T-helper 2 cell treated with Interferon-gamma antibody and Interleukin-4, amounts not matched to agents 5 μg/mL and 100 μg/mL, for 36 hours (primary cell): Measurements from ENCODE around the gene PTPRN2.

ENCODE experiments used
- DNase-seq: peaks from one replicate; pipeline ENCODE4 v3.0.0; 2021; ENCODE audit warnings: low spot score
- H3K27ac Mint-ChIP-seq: one replicate; pipeline ENCODE4 v1.8.0; 2021; ENCODE audit warnings: mild to moderate bottlenecking, mixed read lengths
- H3K27me3 Mint-ChIP-seq: one replicate; pipeline ENCODE4 v1.8.0; 2021; ENCODE audit warnings: low read depth, mixed read lengths
- H3K36me3 Mint-ChIP-seq: one replicate; pipeline ENCODE4 v1.8.0; 2021; ENCODE audit warnings: low read depth, mixed read lengths
- H3K4me1 Mint-ChIP-seq: one replicate; pipeline ENCODE4 v1.8.0; 2021; ENCODE audit warnings: low read depth, mixed read lengths
- H3K4me3 Mint-ChIP-seq: one replicate; pipeline ENCODE4 v1.8.0; 2022; ENCODE audit warnings: mild to moderate bottlenecking, moderate library complexity, mixed read lengths
- H3K9me3 Mint-ChIP-seq: one replicate; pipeline ENCODE4 v1.8.0; 2021; ENCODE audit warnings: mixed read lengths

Gene PTPRN2

DNA sequence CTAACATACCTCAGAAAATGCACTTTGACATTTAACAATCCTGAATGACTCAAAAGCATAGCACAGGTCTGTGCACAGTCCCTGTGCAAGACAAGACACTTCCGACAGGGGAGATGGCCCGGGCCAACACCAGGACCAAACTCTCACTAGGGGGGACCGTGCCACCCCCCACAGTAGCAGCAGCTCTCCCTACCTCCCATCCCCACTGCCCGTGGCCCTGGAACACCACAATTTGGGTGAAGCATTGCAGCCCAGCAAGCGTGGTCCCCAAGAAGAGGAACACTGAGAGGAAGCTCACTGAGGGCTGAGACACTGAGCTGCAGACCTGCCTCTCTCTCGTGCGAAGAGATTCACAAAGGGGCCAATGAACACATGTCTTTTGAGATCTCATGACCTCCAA lies 26.0 kb downstream of the PTPRN2 start:
- Mint-ChIP-seq H3K27me3 (no peaks in the 10 kb centered on the region), H3K4me1 (no peaks in the 10 kb centered on the region), H3K36me3 (no peaks in the 10 kb centered on the region), H3K9me3 (no peaks in the 10 kb centered on the region), H3K27ac (no peak overlapping the region), H3K4me3 (no peak overlapping the region)
- DNase-seq, result no peak

DNA sequence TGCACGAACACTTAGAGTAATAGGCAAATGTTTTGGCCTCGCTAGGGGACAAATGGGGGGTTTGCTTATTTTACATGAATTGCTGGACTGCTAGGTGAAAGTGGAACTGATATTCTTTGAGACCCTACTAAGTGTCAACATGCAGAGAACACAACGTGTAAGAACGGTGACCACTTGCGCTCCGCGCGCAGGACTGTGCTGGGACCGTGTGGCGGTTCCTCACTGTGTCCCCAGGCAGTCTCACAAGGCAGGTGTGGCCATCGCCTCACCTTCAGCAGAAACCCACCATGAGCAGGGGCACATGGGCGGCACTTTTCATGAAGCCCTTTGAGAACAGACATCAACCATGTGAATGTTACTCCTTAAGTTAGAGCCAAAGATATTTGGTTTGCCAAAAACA lies 27.2 kb downstream of the PTPRN2 start:
- Mint-ChIP-seq H3K27ac (no peak overlapping the region), H3K9me3 (peaks cover 4% of the 10 kb centered on the region), H3K27me3 (no peaks in the 10 kb centered on the region), H3K4me1 (no peaks in the 10 kb centered on the region), H3K36me3 (no peaks in the 10 kb centered on the region), H3K4me3 (no peak overlapping the region)
- DNase-seq, result no peak

DNA sequence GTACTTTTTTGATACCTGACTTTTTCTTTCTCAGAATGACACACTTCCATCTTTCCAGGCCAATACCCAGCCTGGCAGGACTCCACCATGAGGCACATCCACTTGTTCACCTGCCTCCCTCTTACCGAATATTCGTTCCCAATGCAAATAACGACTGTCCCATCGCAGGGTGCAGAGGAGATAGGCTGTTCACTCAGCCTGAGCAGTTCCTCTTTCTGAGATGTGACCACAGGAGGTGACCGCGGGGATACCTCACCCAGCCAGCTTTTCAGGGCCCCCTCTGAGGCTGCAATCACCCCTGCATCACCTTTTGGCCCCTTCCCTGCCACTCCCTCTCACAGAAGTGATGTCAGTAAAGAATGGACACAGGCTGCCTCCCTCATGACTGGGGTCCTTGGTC lies 28.3 kb downstream of the PTPRN2 start:
- peaks cover 4% of the 10 kb centered on the region for H3K9me3 Mint-ChIP-seq
- H3K27ac Mint-ChIP-seq, result no peak overlapping the region
- DNase-seq, result no peak
- H3K36me3 Mint-ChIP-seq, result no peaks in the 10 kb centered on the region
- H3K27me3 Mint-ChIP-seq, result no peaks in the 10 kb centered on the region
- no peak overlapping the region for H3K4me3 Mint-ChIP-seq
- no peaks in the 10 kb centered on the region for H3K4me1 Mint-ChIP-seq

DNA sequence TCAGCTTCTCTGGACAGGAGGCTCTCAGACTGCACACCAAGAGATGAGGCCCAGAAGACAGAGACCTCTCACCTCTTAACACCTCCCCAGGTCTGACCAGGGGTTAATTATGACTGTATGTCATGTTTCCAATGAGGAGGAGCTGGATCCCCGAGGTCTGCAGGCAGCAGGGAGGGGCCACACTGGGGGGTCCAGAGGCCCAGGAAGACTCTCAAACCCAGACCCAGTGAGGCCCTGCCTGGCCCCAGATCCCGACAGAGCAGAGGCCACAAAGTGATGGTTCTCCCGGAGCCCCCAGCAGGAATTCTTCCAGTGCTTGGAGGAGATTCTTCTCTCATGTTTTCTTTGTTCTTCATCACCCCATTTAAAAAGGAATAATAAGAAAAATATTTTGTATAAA lies 28.8 kb downstream of the PTPRN2 start:
- no peak for DNase-seq
- Mint-ChIP-seq H3K4me1 (no peaks in the 10 kb centered on the region), H3K9me3 (peaks cover 4% of the 10 kb centered on the region), H3K36me3 (no peaks in the 10 kb centered on the region), H3K4me3 (no peak overlapping the region), H3K27me3 (no peaks in the 10 kb centered on the region), H3K27ac (no peak overlapping the region)

DNA sequence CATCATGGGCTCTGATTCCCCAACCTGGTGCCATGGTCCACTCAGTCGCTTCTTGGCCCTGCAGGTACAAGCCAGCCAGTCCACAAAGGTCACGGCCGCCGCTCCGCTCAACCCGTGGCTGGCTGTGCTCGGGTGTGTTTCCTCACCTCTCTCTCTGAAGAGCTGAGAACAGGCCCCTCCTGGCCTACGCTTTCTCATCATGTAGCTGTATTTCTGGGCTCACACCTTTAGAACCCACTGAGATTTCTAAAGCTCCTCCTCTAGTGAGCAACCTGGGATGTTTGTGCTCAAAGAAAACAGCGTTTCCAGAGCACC lies 30.2 kb downstream of the PTPRN2 start:
- Mint-ChIP-seq H3K27me3 (no peaks in the 10 kb centered on the region), H3K36me3 (no peaks in the 10 kb centered on the region), H3K4me3 (no peak overlapping the region), H3K4me1 (no peaks in the 10 kb centered on the region), H3K27ac (no peak overlapping the region), H3K9me3 (peaks cover 4% of the 10 kb centered on the region)
- no peak for DNase-seq

DNA sequence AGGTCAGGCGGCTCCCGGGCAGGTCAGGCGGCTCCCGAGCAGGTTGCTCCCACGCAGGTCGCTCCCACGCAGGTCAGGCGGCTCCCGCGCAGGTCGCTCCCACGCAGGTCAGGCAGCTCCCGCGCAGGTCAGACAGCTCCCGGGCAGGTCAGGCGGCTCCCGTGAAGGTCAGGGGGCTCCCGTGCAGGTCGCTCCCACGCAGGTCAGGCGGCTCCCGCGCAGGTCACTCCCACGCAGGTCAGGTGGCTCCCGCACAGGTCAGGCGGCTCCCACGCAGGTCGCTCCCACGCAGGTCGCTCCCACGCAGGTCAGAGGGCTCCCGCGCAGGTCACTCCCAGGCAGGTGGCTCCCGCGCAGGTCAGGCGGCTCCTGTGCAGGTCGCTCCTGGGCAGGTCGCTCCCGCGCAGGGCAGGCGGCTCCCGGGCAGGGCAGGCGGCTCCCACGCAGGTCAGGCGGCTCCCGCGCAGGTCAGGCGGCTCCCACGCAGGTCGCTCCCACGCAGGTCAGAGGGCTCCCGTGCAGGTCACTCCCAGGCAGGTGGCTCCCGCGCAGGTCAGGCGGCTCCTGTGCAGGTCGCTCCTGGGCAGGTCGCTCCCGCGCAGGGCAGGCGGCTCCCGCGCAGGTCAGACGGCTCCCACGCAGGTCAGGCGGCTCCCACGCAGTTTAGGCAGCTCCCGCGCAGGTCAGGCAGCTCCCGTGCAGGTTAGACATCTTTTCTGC lies 30.7 kb downstream of the PTPRN2 start:
- H3K9me3 Mint-ChIP-seq, result peaks cover 4% of the 10 kb centered on the region
- H3K4me1 Mint-ChIP-seq, result no peaks in the 10 kb centered on the region
- H3K4me3 Mint-ChIP-seq, result no peak overlapping the region
- no peak for DNase-seq
- no peaks in the 10 kb centered on the region for H3K36me3 Mint-ChIP-seq
- no peaks in the 10 kb centered on the region for H3K27me3 Mint-ChIP-seq
- no peak overlapping the region for H3K27ac Mint-ChIP-seq

DNA sequence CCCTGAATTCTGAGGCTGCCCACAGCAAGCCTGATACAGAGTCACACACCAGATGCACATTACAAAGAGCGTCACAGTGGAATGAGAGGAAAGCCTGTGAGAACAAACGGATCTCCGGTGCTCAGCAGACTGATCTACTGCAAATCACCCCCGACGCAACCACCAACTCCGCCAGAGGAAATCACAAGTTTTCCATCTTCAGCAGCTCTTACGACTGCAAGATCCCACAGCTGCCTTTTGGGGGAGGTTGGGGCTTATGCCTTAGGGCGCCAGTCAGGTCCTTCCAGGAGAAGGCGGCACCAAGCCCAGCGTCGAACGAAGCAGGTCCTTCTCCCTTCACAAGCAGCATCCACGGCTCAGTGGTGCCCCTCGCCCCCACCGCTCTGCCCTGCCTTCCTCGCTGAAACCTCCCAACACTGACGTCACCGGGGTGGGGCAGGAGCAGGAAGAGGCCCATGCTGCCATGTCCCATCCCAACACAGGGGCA lies 32.5 kb downstream of the PTPRN2 start:
- Mint-ChIP-seq H3K36me3 (no peaks in the 10 kb centered on the region), H3K9me3 (peaks cover 4% of the 10 kb centered on the region), H3K27me3 (no peaks in the 10 kb centered on the region), H3K27ac (no peak overlapping the region), H3K4me3 (no peak overlapping the region), H3K4me1 (no peaks in the 10 kb centered on the region)
- DNase-seq, result no peak

DNA sequence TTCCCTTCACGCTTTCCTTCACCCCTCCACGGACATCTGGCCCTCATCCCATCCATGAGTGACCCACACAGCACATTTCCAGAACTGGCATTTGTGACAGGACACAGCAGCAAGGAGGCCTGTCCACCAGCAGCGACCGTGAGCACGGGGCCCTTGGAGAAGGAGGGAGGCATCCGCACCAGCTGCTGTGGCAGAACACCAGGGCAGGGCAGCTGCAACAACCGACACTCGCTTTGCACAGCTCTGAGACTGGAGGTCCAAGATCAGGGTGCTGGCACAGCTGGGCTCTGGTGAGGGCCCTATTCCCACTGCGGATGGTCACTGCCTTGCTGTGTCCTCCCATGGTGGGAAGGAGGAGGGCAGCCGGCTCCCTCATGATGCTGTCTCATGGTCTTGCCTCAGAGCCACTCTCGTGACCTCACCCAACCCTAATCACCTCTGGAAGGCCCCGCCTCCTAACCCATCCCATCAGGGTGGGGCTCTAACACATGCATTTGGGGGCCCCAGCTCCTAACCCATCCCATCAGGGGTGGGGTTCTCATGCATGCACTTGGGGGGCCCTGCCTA lies 36.7 kb downstream of the PTPRN2 start:
- H3K4me1 Mint-ChIP-seq, result no peaks in the 10 kb centered on the region
- no peaks in the 10 kb centered on the region for H3K27me3 Mint-ChIP-seq
- peaks cover 2% of the 10 kb centered on the region for H3K9me3 Mint-ChIP-seq
- H3K4me3 Mint-ChIP-seq, result no peak overlapping the region
- no peaks in the 10 kb centered on the region for H3K36me3 Mint-ChIP-seq
- H3K27ac Mint-ChIP-seq, result no peak overlapping the region
- no peak for DNase-seq

DNA sequence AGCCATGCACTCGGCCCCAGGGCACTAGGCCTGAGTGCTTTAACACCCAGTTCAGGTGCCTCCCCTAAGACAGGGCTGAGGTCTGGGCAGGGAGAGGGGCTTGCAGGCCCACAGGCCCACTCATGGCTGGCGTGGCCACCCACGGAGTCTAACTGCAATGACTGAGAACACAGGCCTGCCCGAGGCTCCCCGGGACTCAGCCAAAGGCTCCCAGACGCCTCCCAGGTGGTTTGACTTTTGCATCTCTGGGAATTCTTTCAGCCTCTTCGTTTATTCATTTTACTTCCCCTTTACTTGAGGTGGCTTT lies 37.3 kb downstream of the PTPRN2 start:
- H3K4me3 Mint-ChIP-seq, result no peak overlapping the region
- H3K9me3 Mint-ChIP-seq, result no peaks in the 10 kb centered on the region
- no peaks in the 10 kb centered on the region for H3K36me3 Mint-ChIP-seq
- H3K27ac Mint-ChIP-seq, result no peak overlapping the region
- H3K27me3 Mint-ChIP-seq, result no peaks in the 10 kb centered on the region
- H3K4me1 Mint-ChIP-seq, result no peaks in the 10 kb centered on the region
- no peak for DNase-seq

DNA sequence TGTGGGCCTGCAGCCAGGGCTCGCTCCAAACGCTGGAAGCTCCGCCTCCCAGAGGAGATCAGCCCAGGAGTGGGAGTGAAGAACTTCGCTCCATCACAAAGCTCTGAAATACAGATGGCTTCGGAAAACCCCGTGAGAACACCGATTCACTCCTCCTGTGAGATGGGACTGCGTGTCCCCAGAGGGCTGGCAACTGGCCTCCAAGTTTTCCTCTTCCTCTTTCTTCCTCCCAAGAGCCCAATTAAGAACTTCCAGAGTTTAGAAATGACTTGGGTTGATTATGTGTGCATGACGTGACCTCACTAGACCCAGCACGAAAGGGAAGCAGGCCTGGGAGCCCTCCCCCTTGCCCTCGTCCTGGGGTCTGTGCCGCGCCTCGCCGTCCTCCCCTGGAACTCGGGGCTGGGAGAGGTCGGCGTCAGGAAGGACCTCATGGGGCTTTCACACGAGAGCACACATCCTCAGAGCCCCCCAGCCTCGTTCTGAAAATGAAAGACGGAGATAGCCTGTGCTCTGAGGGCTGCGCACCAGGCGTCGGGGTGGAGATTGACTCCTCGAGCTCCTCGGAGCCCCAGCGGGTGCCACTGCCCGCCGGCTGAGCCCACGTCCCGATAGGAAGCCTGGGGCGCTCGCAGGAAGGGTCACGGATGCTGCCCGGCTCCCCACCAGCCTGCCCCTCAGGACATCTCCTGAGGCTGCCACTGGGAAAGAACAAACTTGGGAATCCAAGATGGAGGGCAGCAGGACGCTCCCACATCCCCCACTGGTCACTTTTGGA lies 37.8 kb downstream of the PTPRN2 start:
- H3K27ac Mint-ChIP-seq, result no peak overlapping the region
- no peaks in the 10 kb centered on the region for H3K4me1 Mint-ChIP-seq
- no peaks in the 10 kb centered on the region for H3K27me3 Mint-ChIP-seq
- no peaks in the 10 kb centered on the region for H3K36me3 Mint-ChIP-seq
- no peak overlapping the region for H3K4me3 Mint-ChIP-seq
- DNase-seq, result no peak
- H3K9me3 Mint-ChIP-seq, result no peaks in the 10 kb centered on the region

DNA sequence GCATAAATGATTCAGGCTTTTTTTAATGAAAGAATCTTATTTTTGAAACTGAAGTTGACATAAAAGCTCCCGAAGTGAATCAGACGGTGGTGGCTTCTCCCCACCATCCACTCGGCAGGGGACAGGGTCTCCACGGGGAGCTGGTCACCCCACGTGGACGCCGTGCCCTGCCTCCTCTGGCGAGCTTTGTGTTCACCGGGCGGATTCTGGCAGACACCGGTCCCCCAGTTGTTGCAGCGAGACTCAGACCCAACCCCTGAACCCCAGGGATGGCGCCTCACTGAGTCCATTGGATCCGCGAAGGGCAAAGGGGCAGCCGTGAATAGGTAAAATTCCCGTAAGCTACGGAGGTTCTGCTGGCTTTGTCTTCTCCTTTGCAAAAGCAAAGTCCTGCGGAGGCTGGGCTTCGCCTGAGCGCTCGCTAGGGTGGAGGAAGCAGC lies 38.4 kb downstream of the PTPRN2 start:
- Mint-ChIP-seq H3K27me3 (no peaks in the 10 kb centered on the region), H3K27ac (no peak overlapping the region), H3K4me3 (no peak overlapping the region), H3K4me1 (no peaks in the 10 kb centered on the region), H3K36me3 (no peaks in the 10 kb centered on the region), H3K9me3 (no peaks in the 10 kb centered on the region)
- no peak for DNase-seq

DNA sequence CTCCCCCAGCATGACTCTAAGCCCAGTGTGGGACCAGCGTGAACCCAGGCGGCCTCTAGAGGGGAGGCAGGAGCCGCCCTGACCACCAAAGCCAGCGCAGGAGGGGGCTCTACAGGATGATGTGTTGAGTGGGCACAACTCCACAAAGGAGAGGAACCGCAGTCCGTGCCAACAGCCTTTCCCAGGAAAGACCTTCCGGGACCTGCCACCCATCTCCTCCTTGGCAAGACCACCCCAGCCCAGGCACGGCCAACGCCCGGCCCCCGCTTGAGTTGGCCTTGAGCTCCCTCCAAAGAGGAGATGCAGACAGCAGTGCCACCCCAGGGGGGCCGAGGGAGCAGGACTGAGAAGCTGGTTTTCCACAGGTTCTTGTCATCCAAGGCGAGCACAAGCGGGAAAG lies 38.9 kb downstream of the PTPRN2 start:
- Mint-ChIP-seq H3K27me3 (no peaks in the 10 kb centered on the region), H3K4me1 (no peaks in the 10 kb centered on the region), H3K9me3 (no peaks in the 10 kb centered on the region), H3K27ac (no peak overlapping the region), H3K4me3 (no peak overlapping the region), H3K36me3 (no peaks in the 10 kb centered on the region)
- no peak for DNase-seq

DNA sequence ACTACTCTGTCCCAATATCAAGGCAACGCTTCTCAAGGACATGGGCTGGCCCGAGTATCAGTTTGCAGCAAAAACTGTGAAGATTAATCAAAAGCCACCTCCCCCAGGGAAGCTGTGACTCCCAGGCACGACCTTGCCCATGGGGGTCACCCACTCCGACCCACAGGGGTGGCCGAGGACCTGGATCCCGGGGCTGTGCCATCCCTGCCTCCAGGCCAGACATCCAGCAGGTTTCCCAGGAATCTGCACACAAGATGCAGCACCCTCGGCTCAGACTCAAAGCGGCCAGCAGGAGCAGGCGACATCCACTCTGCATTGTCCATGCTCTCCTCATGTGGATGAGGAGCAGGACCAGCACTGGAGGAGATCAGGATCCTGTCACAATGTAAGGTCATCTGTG lies 39.8 kb downstream of the PTPRN2 start:
- Mint-ChIP-seq H3K9me3 (no peaks in the 10 kb centered on the region), H3K27ac (no peak overlapping the region), H3K4me1 (no peaks in the 10 kb centered on the region), H3K27me3 (no peaks in the 10 kb centered on the region), H3K36me3 (no peaks in the 10 kb centered on the region), H3K4me3 (no peak overlapping the region)
- DNase-seq, result no peak

DNA sequence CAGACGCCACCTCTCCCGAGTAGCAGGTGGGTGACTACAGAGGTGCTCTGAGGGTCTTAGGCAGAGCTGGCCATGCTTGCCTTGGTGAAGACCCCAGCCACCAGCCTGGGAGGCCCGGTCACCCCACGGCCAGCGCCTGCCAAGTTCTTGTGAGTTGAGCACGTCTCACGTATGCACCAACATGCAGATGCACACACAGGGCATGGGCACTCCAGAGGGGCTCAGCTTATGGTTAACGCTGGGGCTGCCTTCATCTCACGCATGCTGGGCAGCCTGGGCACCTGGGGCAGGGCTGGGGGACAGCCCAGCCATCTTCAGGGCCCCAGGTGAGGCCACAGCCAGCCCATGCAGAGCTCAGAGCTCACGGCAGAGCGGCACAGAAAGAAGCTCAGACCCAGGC lies 41.0 kb downstream of the PTPRN2 start:
- Mint-ChIP-seq H3K27ac (no peak overlapping the region), H3K27me3 (no peaks in the 10 kb centered on the region), H3K4me1 (no peaks in the 10 kb centered on the region), H3K36me3 (no peaks in the 10 kb centered on the region), H3K4me3 (no peak overlapping the region), H3K9me3 (no peaks in the 10 kb centered on the region)
- DNase-seq, result no peak
